Lung (tissue), 16 donors: ENCODE results near the gene PHOSPHO1. TPM values are rescaled to one million over a fixed set of nuclear protein-coding genes. Genes with fewer than 3 reads are reported as not detected.
A peak's percentile ranks its signal among the peaks of the same experiment; 100 is the strongest.
"Not testable (repeated sequence)": the region's sequence is repeated elsewhere in the genome, so short reads cannot be mapped to it uniquely, and the experiment has no call there.

ENCODE experiments used
- ATAC-seq: fragments of 200-7000 bp; cut with Tn5 transposase; one replicate; pipeline ENCODE4 v1.9.1; 2020; ENCODE audit warnings: moderate number of reproducible peaks; ENCODE audit not compliant: insufficient read depth, low FRiP score
- DNase-seq, 3 donors: peaks; one replicate each; pipeline ENCODE4 v3.0.0-alpha.2; 2013 to 2017
- H3K27ac ChIP-seq, 2 donors: one replicate each; pipeline ENCODE4 v1.5.1; 2013; ENCODE audit warnings: mild to moderate bottlenecking in 2 of 2, moderate library complexity in 2 of 2, control low read depth in 1 of 2, inconsistent platforms in 1 of 2, low read depth in 1 of 2, low read length in 1 of 2
- H3K27me3 ChIP-seq, 3 donors: one replicate each; pipeline ENCODE4 v1.5.1; 2013; ENCODE audit warnings: low read length in 2 of 3; ENCODE audit not compliant: control insufficient read depth in 3 of 3, insufficient read depth in 3 of 3
- H3K36me3 ChIP-seq, 4 donors: one replicate each; pipeline ENCODE4 v1.5.1; 2013; ENCODE audit warnings: low read length in 4 of 4, mild to moderate bottlenecking in 1 of 4, moderate library complexity in 1 of 4; ENCODE audit not compliant: control insufficient read depth in 4 of 4, insufficient read depth in 4 of 4
- H3K4me1 ChIP-seq, 5 donors: one replicate each; pipeline ENCODE4 v1.5.1; 2013; ENCODE audit warnings: low read length in 5 of 5, mild to moderate bottlenecking in 2 of 5, moderate library complexity in 1 of 5; ENCODE audit not compliant: control insufficient read depth in 5 of 5, insufficient read depth in 5 of 5
- H3K4me3 ChIP-seq: one replicate; pipeline ENCODE4 v1.5.1; 2013; ENCODE audit warnings: mild to moderate bottlenecking, control low read depth, moderate library complexity
- H3K9ac ChIP-seq, 2 donors: one replicate each; pipeline ENCODE4 v1.5.1; 2013; ENCODE audit warnings: low read length in 2 of 2, control low read depth in 1 of 2; ENCODE audit not compliant: insufficient read depth in 1 of 2
- H3K9me3 ChIP-seq, 4 donors: one replicate each; pipeline ENCODE4 v1.5.1; 2013; ENCODE audit warnings: low read length in 3 of 4, mild to moderate bottlenecking in 1 of 4, moderate library complexity in 1 of 4; ENCODE audit not compliant: control insufficient read depth in 4 of 4, insufficient read depth in 3 of 4
- CTCF ChIP-seq: IDR thresholded peaks from 2 replicates; pipeline ENCODE4 v1.5.1; 2012; ENCODE audit warnings: mild to moderate bottlenecking; ENCODE audit errors: control extremely low read depth, extremely low read depth
- WGBS, 2 donors: extraction: QIAGEN DNeasy Blood & Tissue Kit; methylation state at CpG; one replicate each; pipeline ENCODE4 v1.1.7; 2013; 5-methylcytosine and 5-hydroxymethylcytosine counted together
- long read RNA-seq, 5 donors: transcript quantifications; one replicate each; lab custom pipeline, GENCODE V29; 2026
- polyA plus RNA-seq, 2 donors: library from polyadenylated mRNA; stranded (reverse); fragments of 200-250 nt; gene quantifications; one replicate each; pipeline ENCODE4 v1.2.1, GENCODE V29; 2013
- total RNA-seq, 2 donors: library from RNA; depleted of rRNA in 1 of 2; stranded (reverse); fragments of >200 nt in 1 of 2; gene quantifications; one replicate each; pipeline ENCODE4 v1.2.1, GENCODE V29; 2014 to 2021
- donor health status: control.
- donor health status: control.
- donor health status: Bipolar disorder and iron deficiency.
- donor health status: healthy.
- donor health status: DM: yes; HTN: yes; CAD: no.

Gene PHOSPHO1, protein sequence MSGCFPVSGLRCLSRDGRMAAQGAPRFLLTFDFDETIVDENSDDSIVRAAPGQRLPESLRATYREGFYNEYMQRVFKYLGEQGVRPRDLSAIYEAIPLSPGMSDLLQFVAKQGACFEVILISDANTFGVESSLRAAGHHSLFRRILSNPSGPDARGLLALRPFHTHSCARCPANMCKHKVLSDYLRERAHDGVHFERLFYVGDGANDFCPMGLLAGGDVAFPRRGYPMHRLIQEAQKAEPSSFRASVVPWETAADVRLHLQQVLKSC
- total RNA-seq (10 to 100 TPM in 1 of 2 donors, 1 to 10 TPM in 1; 1.6 to 10.2 TPM), polyA plus RNA-seq (1 to 10 TPM in 1 of 2 donors, under 1 TPM in 1; 0.37 to 2.2 TPM)
- long read RNA-seq, donor 1, partial matches to known transcripts: 0 of 1 reads
- long read RNA-seq, donor 1, other reads (novel, unspliced or antisense): 0 of 1 reads
- long read RNA-seq, donor 2: 0 reads
- long read RNA-seq, donor 3: 0 reads
- long read RNA-seq, donor 4: 0 reads
- long read RNA-seq, donor 5: 0 reads

GRCh38 chr17:49230636-49231562 lies at the start of gene PHOSPHO1:
Gene PHOSPHO1 (minus strand): TSS chr17:49230787. CDS start chr17:49226691, 4,096 bp downstream.
- H3K27me3 ChIP-seq: peaks cover 0 to 45% (median 36%) of the 10 kb centered on the region in 3 donors
- no peak for TF ChIP-seq CTCF
- peak; percentile 90 for ATAC-seq
- H3K4me1 ChIP-seq: peaks cover 0 to 10% (median 0%) of the 10 kb centered on the region in 5 donors
- H3K9me3 ChIP-seq: no peaks in the 10 kb centered on the region
- H3K9ac ChIP-seq: no peak within 1 kb of the TSS
- WGBS, 2 donors: 3 to 5% methylated on average over 58 of the region's 58 CpGs
- peak; percentile 85 to 90 (median 89) for DNase-seq
- no peak within 1 kb of the TSS for H3K27ac ChIP-seq
- no peaks in the 10 kb centered on the region for H3K36me3 ChIP-seq
- H3K4me3 ChIP-seq: peak within 1 kb of the TSS; percentile 58

DNA sequence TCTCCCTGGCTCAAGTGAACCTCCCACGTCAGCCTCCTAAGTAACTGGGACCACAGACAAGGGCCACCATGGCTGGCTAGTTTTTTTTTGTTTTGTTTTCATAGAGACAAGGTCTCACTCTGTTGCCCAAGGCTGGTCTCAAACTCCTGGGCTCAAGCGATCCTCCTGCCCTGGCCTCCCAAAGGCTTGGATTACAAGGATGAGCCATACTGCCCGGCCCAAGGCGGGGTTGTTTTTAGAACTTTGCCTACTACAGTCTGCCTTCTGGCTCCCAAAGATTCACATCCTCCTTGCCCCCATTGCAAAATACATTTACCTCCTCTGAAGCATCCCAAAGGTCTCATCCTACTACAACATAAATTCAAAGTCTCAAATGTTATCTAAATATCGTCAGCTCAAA lies 49.5 kb upstream of the PHOSPHO1 start:
- DNase-seq (no peak), ATAC-seq (no peak)
- Histone ChIP-seq H3K4me3 (no peak overlapping the region), H3K36me3 (no peaks in the 10 kb centered on the region), H3K4me1 (no peaks in the 10 kb centered on the region), H3K27me3 (no peaks in the 10 kb centered on the region), H3K9ac (no peak overlapping the region), H3K9me3 (peaks cover 0 to 3% (median 0%) of the 10 kb centered on the region in 4 donors), H3K27ac (no peak overlapping the region)
- no peak for TF ChIP-seq CTCF
- WGBS, 2 donors: 76 to 89% methylated on average over 5 of the region's 5 CpGs

DNA sequence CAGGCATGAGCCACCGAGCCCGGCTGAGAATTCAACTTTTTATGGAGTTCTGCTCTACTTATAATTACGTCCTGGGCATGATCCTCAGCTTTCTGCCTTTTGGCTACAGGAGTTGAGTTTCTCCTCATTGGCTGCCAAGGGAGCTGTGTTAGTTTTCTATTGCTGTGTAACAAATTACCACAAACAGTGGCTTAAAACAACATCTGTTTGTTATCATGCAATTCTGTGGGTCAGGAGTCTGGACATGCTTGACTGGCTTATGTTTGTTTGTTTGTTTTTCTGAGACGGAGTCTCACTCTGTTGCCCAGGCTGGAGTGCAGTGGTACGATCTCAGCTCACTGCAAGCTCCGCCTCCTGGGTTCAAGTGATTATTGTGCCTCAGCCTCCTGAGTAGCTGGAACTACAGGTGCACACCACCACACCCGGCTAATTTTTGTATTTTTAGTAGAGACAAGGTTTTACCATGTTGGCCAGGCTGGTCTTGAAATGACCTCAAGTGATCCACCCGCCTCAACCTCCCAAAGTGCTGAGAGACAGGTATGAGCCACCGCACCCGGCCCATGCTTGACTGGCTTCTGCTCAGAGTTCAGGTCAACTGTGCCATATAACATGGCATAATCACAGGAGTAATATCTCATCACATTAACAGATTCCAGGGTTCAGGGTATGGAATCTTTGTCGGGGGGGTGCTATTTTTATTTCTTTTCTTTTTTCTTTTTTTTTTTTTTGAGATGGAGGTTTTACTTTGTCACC lies 48.9 kb upstream of the PHOSPHO1 start:
- WGBS, 2 donors: 91 to 96% methylated on average over 11 of the region's 11 CpGs
- not testable (repeated sequence) for DNase-seq

More for the DNA sequence above, 48.9 kb upstream of the PHOSPHO1 start:
- not testable (repeated sequence) for H3K4me1 ChIP-seq, H3K9me3 ChIP-seq, H3K4me3 ChIP-seq, H3K27me3 ChIP-seq, ATAC-seq, H3K36me3 ChIP-seq, H3K9ac ChIP-seq, H3K27ac ChIP-seq
